ENCODE results near the gene IFT81. TPM values are rescaled to one million over a fixed set of nuclear protein-coding genes. Genes with fewer than 3 reads are reported as not detected.

IFT81 gene, protein sequence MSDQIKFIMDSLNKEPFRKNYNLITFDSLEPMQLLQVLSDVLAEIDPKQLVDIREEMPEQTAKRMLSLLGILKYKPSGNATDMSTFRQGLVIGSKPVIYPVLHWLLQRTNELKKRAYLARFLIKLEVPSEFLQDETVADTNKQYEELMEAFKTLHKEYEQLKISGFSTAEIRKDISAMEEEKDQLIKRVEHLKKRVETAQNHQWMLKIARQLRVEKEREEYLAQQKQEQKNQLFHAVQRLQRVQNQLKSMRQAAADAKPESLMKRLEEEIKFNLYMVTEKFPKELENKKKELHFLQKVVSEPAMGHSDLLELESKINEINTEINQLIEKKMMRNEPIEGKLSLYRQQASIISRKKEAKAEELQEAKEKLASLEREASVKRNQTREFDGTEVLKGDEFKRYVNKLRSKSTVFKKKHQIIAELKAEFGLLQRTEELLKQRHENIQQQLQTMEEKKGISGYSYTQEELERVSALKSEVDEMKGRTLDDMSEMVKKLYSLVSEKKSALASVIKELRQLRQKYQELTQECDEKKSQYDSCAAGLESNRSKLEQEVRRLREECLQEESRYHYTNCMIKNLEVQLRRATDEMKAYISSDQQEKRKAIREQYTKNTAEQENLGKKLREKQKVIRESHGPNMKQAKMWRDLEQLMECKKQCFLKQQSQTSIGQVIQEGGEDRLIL
- total RNA-seq = 8.6 to 10.9 TPM (median 8.9 TPM) in 3 replicates
- long read RNA-seq, transcript IFT81-209 (19 exons, 2,710 nt) = minor isoform, 9 of 33 reads
- long read RNA-seq, transcript IFT81-201 (19 exons, 3,108 nt) = major isoform, 14 of 33 reads
- long read RNA-seq, partial matches to known transcripts = 1 of 33 reads
- long read RNA-seq, other reads (novel, unspliced or antisense) = 7 of 33 reads

DNA sequence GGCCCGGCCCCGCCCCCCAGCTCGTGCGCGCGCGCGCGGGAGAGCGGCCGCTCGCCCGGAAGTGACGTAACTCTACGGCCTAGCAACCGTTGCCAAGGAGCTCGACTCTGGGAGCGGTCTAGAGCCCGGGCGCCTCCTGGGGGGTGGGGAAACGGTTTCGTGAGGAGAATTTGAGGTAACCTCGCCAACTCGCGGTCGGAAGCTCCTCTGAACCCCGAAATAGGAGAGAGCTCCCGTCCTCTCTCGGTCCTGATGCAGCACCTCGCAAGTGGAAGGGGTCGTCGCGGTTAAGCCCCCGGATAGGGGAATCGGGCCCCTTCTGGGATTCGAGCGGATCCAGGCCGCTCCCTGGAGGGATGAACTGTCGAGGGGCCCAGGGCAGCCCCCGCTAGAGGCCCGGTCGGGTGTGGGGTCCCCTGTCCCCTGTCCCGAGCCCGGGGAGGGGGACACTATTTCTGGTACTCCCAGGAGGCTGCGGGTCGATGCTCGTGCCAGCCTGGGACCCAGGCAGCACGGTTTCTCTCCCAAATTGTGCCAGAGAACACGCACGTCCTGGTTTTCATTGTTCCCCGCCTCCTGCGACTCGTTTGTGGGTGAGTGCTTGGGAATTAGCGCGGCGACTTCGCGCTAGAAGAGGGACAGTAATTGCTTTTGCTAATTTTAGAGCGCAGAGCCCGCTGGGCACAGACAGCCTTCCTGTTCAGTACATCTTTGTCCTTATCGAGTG, at the start of gene IFT81:
Gene IFT81, plus strand, starts transcription at position 89 of the 727 bp plus-strand sequence. CDS start 3,024 bp downstream, outside the sequence.
- H3K36me3 Mint-ChIP-seq (ENCODE audit: low read depth) = peaks cover 2% of the 10 kb centered on the region
- peak within 1 kb of the TSS; percentile 90 for H3K4me3 Mint-ChIP-seq (ENCODE audit: unreplicated experiment)
- DNase-seq (ENCODE audit: low spot score) = peak; percentile 94
- H3K27ac Mint-ChIP-seq (ENCODE audit: unreplicated experiment) = peak within 1 kb of the TSS; percentile 94
- H3K9me3 Mint-ChIP-seq (ENCODE audit: low read depth) = no peaks in the 10 kb centered on the region
- TF ChIP-seq, protein P1, sequence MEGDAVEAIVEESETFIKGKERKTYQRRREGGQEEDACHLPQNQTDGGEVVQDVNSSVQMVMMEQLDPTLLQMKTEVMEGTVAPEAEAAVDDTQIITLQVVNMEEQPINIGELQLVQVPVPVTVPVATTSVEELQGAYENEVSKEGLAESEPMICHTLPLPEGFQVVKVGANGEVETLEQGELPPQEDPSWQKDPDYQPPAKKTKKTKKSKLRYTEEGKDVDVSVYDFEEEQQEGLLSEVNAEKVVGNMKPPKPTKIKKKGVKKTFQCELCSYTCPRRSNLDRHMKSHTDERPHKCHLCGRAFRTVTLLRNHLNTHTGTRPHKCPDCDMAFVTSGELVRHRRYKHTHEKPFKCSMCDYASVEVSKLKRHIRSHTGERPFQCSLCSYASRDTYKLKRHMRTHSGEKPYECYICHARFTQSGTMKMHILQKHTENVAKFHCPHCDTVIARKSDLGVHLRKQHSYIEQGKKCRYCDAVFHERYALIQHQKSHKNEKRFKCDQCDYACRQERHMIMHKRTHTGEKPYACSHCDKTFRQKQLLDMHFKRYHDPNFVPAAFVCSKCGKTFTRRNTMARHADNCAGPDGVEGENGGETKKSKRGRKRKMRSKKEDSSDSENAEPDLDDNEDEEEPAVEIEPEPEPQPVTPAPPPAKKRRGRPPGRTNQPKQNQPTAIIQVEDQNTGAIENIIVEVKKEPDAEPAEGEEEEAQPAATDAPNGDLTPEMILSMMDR (IDR thresholded peaks at IDR 0.05) = peak; percentile 33
- H3K27me3 Mint-ChIP-seq (ENCODE audit: low read depth) = no peaks in the 10 kb centered on the region
- H3K4me1 Mint-ChIP-seq (ENCODE audit: low read depth) = peaks cover 19% of the 10 kb centered on the region

DNA sequence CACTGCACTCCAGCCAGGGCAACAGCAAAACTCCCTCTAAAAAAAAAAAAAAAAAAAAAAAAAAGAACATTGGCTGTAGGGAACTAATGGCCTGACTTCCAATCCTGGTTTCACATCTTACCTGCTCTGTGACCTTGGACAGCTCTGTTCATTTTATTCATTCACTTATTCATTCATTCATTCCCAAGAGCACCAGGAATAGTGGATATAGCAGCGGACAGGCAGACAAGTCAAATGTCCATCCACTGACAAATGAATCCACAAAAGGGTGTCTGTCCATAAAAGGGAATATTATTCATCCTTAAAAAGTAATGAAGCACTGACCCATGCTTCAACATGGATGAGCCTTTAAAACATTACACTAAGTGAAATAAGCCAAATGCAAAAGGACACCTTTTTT, 48.3 kb upstream of the IFT81 start:
- no peak overlapping the region for H3K4me3 Mint-ChIP-seq (ENCODE audit: unreplicated experiment)
- TF ChIP-seq, protein P1 (IDR thresholded peaks at IDR 0.05) = no peak
- no peak overlapping the region for H3K27ac Mint-ChIP-seq (ENCODE audit: unreplicated experiment)
- no peaks in the 10 kb centered on the region for H3K9me3 Mint-ChIP-seq (ENCODE audit: low read depth)
- peaks cover 3% of the 10 kb centered on the region for H3K27me3 Mint-ChIP-seq (ENCODE audit: low read depth)
- no peaks in the 10 kb centered on the region for H3K36me3 Mint-ChIP-seq (ENCODE audit: low read depth)
- peaks cover 7% of the 10 kb centered on the region for H3K4me1 Mint-ChIP-seq (ENCODE audit: low read depth)
- DNase-seq (ENCODE audit: low spot score) = no peak

DNA sequence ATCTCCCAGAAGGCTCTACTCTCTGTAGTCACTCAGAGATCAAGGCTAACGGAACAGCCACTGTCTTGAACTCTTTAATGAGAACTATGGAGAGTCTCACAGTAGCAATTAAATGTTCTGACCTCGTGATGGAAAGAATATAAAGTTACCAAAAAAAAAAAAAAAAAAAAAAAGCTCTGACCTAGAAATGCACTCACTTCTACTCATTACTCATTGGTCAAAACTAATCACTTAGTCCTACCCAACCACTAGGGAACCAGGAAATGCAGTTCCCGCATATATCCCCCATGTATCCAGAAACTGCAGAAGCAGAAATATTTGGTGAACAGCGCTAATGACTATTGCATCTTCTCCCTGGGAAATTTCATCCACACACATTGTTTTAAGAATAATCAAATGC, 46.4 kb upstream of the IFT81 start:
- no peak overlapping the region for H3K4me3 Mint-ChIP-seq (ENCODE audit: unreplicated experiment)
- no peaks in the 10 kb centered on the region for H3K36me3 Mint-ChIP-seq (ENCODE audit: low read depth)
- TF ChIP-seq, protein P1 (IDR thresholded peaks at IDR 0.05) = no peak
- no peak overlapping the region for H3K27ac Mint-ChIP-seq (ENCODE audit: unreplicated experiment)
- DNase-seq (ENCODE audit: low spot score) = no peak
- peaks cover 3% of the 10 kb centered on the region for H3K27me3 Mint-ChIP-seq (ENCODE audit: low read depth)
- no peaks in the 10 kb centered on the region for H3K9me3 Mint-ChIP-seq (ENCODE audit: low read depth)
- peaks cover 7% of the 10 kb centered on the region for H3K4me1 Mint-ChIP-seq (ENCODE audit: low read depth)

DNA sequence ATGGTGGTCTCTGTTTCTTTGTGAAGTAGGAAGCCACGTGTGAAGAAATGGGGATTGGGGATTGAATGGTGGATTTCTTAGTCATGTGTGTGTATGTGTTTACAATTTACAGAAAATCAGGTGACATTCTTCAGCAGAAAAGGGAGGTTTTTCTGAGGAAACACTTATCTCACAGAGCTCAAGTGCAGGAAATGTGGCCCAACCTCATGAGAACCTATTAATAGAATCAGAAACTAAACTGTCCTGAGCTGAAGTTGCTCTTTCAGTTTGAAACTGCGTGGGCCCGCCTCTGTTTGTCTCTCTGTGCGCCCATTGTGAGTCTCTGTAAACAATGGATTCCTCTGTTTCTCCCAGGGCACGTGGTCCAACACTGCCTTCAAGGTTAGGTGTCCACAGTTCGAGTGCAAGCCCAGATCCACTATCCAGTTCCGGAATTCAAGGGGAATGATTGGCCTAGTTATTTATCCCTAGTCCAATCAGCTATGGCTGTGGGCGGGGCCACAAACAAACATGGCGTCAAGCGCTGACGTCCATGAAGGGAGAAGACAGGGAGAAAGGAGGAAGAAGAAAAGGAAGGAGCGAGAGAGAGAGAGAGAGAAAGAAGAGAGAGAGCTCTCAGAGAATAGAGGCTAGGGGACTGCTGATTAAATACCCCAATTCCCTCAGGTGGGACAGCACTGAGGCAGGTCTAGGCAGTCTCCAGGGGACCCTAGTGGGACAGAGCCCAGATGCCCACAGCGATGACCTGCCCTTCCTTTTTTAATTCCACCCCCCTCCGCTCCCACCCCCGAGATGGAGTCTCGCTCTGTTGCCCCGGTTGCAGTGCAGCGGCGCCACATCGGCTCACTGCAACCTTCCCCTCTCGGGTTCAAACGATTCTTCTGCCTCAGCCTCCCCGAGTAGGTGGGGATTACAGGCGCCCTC, 44.4 kb upstream of the IFT81 start:
- Mint-ChIP-seq H3K4me1 (ENCODE audit: low read depth) (peaks cover 7% of the 10 kb centered on the region), H3K27ac (ENCODE audit: unreplicated experiment) (peak overlapping the region; percentile 30), H3K9me3 (ENCODE audit: low read depth) (no peaks in the 10 kb centered on the region), H3K36me3 (ENCODE audit: low read depth) (no peaks in the 10 kb centered on the region), H3K27me3 (ENCODE audit: low read depth) (no peaks in the 10 kb centered on the region), H3K4me3 (ENCODE audit: unreplicated experiment) (no peak overlapping the region)
- TF ChIP-seq, protein P1 (IDR thresholded peaks at IDR 0.05) = no peak
- DNase-seq (ENCODE audit: low spot score) = no peak
